Adrenal gland (tissue), 12 donors: ENCODE results near the gene CCHCR1. TPM values are rescaled to one million over a fixed set of nuclear protein-coding genes. Genes with fewer than 3 reads are reported as not detected.

Experiments used
- DNase-seq, 7 donors: peaks; one replicate each; pipeline ENCODE4 v3.0.0-alpha.2; 2019 to 2020
- H3K27ac ChIP-seq, 5 donors: fragments of 200-600 bp; sonication (generic) in 4 of 5; 1 replicate in 3 of 5; 2 replicates in 2 of 5; pipeline versions ENCODE4 v1.5.1 to v1.8.0; 2016 to 2020; ENCODE audit warnings: mild to moderate bottlenecking in 1 of 5
- H3K27me3 ChIP-seq: fragments of 200-600 bp; 2 replicates; pipeline ENCODE4 v1.8.0; 2021
- H3K36me3 ChIP-seq, 2 donors: fragments of 200-600 bp; replicated peaks in 1 of 2; 1 replicate in 1 of 2; 2 replicates in 1 of 2; pipeline versions ENCODE4 v1.5.1 to v1.8.0; 2018 to 2022
- H3K4me1 ChIP-seq, 2 donors: fragments of 200-600 bp; replicated peaks in 1 of 2; 1 replicate in 1 of 2; 2 replicates in 1 of 2; pipeline versions ENCODE4 v1.5.1 to v1.8.0; 2018 to 2021
- H3K4me3 ChIP-seq, 4 donors: fragments of 200-600 bp; sonication (generic) in 3 of 4; one replicate each; pipeline ENCODE4 v1.5.1; 2016 to 2018
- H3K9me3 ChIP-seq, 3 donors: fragments of 200-600 bp; sonication (generic) in 1 of 3; replicated peaks in 1 of 3; 1 replicate in 2 of 3; 2 replicates in 1 of 3; pipeline versions ENCODE4 v1.5.1 to v1.8.0; 2016 to 2021
- POLR2A ChIP-seq, 2 donors: fragments of 450-650 bp; IDR thresholded peaks; one replicate each; pipeline ENCODE4 v1.6.1; 2017; ENCODE audit warnings: antibody characterized with exemption in 2 of 2, mild to moderate bottlenecking in 2 of 2, moderate library complexity in 1 of 2
- WGBS, 4 donors: extraction: QIAGEN DNeasy Blood & Tissue Kit in 2 of 4; methylation state at CpG; one replicate each; pipeline versions ENCODE4 v1.1.5 to v1.1.7; 2013 to 2017; 5-methylcytosine and 5-hydroxymethylcytosine counted together
- intact Hi-C, 2 donors: fragments of 100-400 bp; cut with DNase I; formaldehyde crosslinking; loops; one replicate each; pipeline versions ENCODE4 v1.14.1 to v1.15.0; 2022 to 2023
- polyA plus RNA-seq, 3 donors: library from polyadenylated mRNA; stranded (reverse); fragments of 200-250 nt in 2 of 3; fragments of 350-450 nt in 1 of 3; fragmentation: Illumina TruSeq in 1 of 3; extraction: RNeasy Lipid Tissue Mini Kit (QIAGEN cat#74804) in 1 of 3; gene quantifications; one replicate each; pipeline ENCODE4 v1.2.3, GENCODE V29; 2013 to 2014
- total RNA-seq, 9 donors: library from RNA; depleted of rRNA in 4 of 9; stranded (reverse); fragments of >200 nt in 4 of 9; fragments of 120-200 nt in 1 of 9; fragmentation: NEBNext Ultra II Directional in 1 of 9; extraction: Animal tissue kit (Norgen Biotek cat#: 25700) in 1 of 9; gene quantifications; one replicate each; pipeline versions ENCODE4 v1.1.0 to v1.2.4, GENCODE V29; 2013 to 2023
- TF ChIP-seq, protein P1 (sequence below), 6 experiments: fragments of 450-650 bp in 4 of 6; fragments of 200-600 bp in 2 of 6; sonication (generic) in 1 of 6; IDR thresholded peaks; 1 replicate in 5 of 6; 2 replicates in 1 of 6; pipeline versions ENCODE4 v1.5.1 to v1.8.0; 2016 to 2021; ENCODE audit warnings: antibody characterized with exemption in 6 of 6, mild to moderate bottlenecking in 2 of 6, moderate library complexity in 1 of 6
- donor health status: healthy with polysubstance abuse.
- donor health status: Bipolar disorder and iron deficiency.
- donor health status: DM: yes; HTN: yes; CAD: no.
- donor health status: DM: no; HTN: no; CAD: no.
- donor health status: DM: no; HTN: no; CAD: no.
- donor health status: DM: yes; HTN: yes; CAD: no.

Gene CCHCR1
- total and polyA plus RNA-seq, 12 donors = 4.5 to 27.4 (median 13.6) TPM

- Histone ChIP-seq H3K4me1 (peaks cover 0 to 5% of the 10 kb centered on the region in 2 donors), H3K36me3 (no peaks in the 10 kb centered on the region), H3K9me3 (no peaks in the 10 kb centered on the region), H3K27ac (no peak overlapping the region), H3K27me3 (no peaks in the 10 kb centered on the region), H3K4me3 (no peak overlapping the region)
- DNase-seq = no peak
- intact Hi-C loops = no loop called here
- WGBS, 4 donors = 74 to 84% (median 76%) methylated on average over 10 to 12 of the region's 12 CpGs
- no peak for TF ChIP-seq POLR2A (IDR thresholded peaks at IDR 0.05)
- TF ChIP-seq, protein P1, sequence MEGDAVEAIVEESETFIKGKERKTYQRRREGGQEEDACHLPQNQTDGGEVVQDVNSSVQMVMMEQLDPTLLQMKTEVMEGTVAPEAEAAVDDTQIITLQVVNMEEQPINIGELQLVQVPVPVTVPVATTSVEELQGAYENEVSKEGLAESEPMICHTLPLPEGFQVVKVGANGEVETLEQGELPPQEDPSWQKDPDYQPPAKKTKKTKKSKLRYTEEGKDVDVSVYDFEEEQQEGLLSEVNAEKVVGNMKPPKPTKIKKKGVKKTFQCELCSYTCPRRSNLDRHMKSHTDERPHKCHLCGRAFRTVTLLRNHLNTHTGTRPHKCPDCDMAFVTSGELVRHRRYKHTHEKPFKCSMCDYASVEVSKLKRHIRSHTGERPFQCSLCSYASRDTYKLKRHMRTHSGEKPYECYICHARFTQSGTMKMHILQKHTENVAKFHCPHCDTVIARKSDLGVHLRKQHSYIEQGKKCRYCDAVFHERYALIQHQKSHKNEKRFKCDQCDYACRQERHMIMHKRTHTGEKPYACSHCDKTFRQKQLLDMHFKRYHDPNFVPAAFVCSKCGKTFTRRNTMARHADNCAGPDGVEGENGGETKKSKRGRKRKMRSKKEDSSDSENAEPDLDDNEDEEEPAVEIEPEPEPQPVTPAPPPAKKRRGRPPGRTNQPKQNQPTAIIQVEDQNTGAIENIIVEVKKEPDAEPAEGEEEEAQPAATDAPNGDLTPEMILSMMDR (IDR thresholded peaks at IDR 0.05) = no peak
Observed at GRCh38 chr6:31125586-31126363, 31.8 kb downstream of the CCHCR1 start.

GRCh38 chr6:31125162-31125561 lies 32.4 kb downstream of the CCHCR1 start:
- no peak for DNase-seq
- intact Hi-C loops = no loop called here
- H3K27me3 ChIP-seq = no peaks in the 10 kb centered on the region
- H3K27ac ChIP-seq = no peak overlapping the region
- H3K36me3 ChIP-seq = no peaks in the 10 kb centered on the region
- peaks cover 0 to 5% of the 10 kb centered on the region in 2 donors for H3K4me1 ChIP-seq
- no peak for TF ChIP-seq POLR2A (IDR thresholded peaks at IDR 0.05)
- TF ChIP-seq, protein P1 (IDR thresholded peaks at IDR 0.05) = no peak
- no peaks in the 10 kb centered on the region for H3K9me3 ChIP-seq
- no peak overlapping the region for H3K4me3 ChIP-seq
- WGBS, 4 donors = 54 to 64% (median 55%) methylated on average over 7 to 8 of the region's 8 CpGs

- Histone ChIP-seq H3K9me3 (no peaks in the 10 kb centered on the region), H3K36me3 (no peaks in the 10 kb centered on the region), H3K27me3 (no peaks in the 10 kb centered on the region), H3K27ac (no peak overlapping the region), H3K4me1 (peaks cover 0 to 5% of the 10 kb centered on the region in 2 donors), H3K4me3 (no peak overlapping the region)
- DNase-seq = peak; percentile 71 to 91 (median 84)
- TF ChIP-seq POLR2A (IDR thresholded peaks at IDR 0.05) = no peak
- TF ChIP-seq, protein P1 (IDR thresholded peaks at IDR 0.05) = no peak
- 34 to 44% (median 41%) methylated on average over 15 to 16 of the region's 16 CpGs for WGBS, 4 donors
- intact Hi-C loops = no loop called here
Observed at GRCh38 chr6:31122791-31123706, 34.6 kb downstream of the CCHCR1 start.

GRCh38 chr6:31121131-31121790 lies 36.3 kb downstream of the CCHCR1 start:
- Histone ChIP-seq H3K27ac (no peak overlapping the region), H3K36me3 (no peaks in the 10 kb centered on the region), H3K4me1 (peaks cover 0 to 5% of the 10 kb centered on the region in 2 donors), H3K9me3 (no peaks in the 10 kb centered on the region), H3K27me3 (no peaks in the 10 kb centered on the region), H3K4me3 (no peak overlapping the region)
- 78 to 89% (median 82%) methylated on average over 9 to 12 of the region's 12 CpGs for WGBS, 4 donors
- DNase-seq = no peak
- intact Hi-C loops = no loop called here
- no peak for TF ChIP-seq POLR2A (IDR thresholded peaks at IDR 0.05)
- TF ChIP-seq, protein P1 (IDR thresholded peaks at IDR 0.05) = no peak
